Endothelial cell of umbilical vein (primary cell): Measurements from ENCODE around the gene MTCH1. TPM values are rescaled to one million over a fixed set of nuclear protein-coding genes. Genes with fewer than 3 reads are reported as not detected.

Experiments
- BruUV-seq: library from RNA; stranded (reverse); fragments of 400-500 nt; replicated peaks from 2 replicates; lab custom pipeline; 2021; lab: Mats Ljungman, UMichigan
- CTCF ChIA-PET: fragments of 300-600, 350-600 bp; sonication (Branson Sonifier 250); formaldehyde crosslinking; loops from one replicate; lab custom pipeline; 2021; ENCODE audit warnings: antibody characterized with exemption, inconsistent platforms; lab: Charles Lee
- POLR2A ChIA-PET: fragments of 300-600, 350-600 bp; sonication (Branson Sonifier 250); formaldehyde crosslinking; loops from one replicate; lab custom pipeline; 2021; ENCODE audit warnings: antibody characterized with exemption, inconsistent platforms; lab: Charles Lee
- DNase-seq: peaks from one replicate; pipeline ENCODE4 v3.0.0-alpha.2; 2011; ENCODE audit warnings: low read depth, low spot score
- FAIRE-seq: peaks from 2 replicates; lab custom pipeline; 2011; peaks lifted over from hg19 to GRCh38; lab: Jason Lieb, UNC
- H2AFZ ChIP-seq: 2 replicates; pipeline ENCODE4 v1.6.0; 2012; ENCODE audit warnings: low read depth, low read length, control low read depth, inconsistent platforms
- H3K27ac ChIP-seq: 2 replicates; pipeline ENCODE4 v1.5.1; 2011; ENCODE audit warnings: low read depth, mild to moderate bottlenecking, control low read depth, low read length, moderate library complexity; ENCODE audit not compliant: insufficient read depth
- H3K27me3 ChIP-seq, 2 experiments: 2 replicates each; pipeline versions ENCODE4 v1.6.0 to v1.6.1; 2011; ENCODE audit warnings: low read length in 2 of 2, mixed read lengths in 1 of 2; ENCODE audit not compliant: control insufficient read depth in 2 of 2, insufficient read depth in 2 of 2
- H3K36me3 ChIP-seq, 2 experiments: 2 replicates in 1 of 2; 3 replicates in 1 of 2; pipeline ENCODE4 v1.5.1; 2011; ENCODE audit warnings: low read length in 2 of 2, mild to moderate bottlenecking in 1 of 2, moderate library complexity in 1 of 2; ENCODE audit not compliant: control insufficient read depth in 2 of 2, insufficient read depth in 2 of 2; ENCODE audit errors: extremely low read depth in 1 of 2
- H3K4me1 ChIP-seq: 3 replicates; pipeline ENCODE4 v1.5.1; 2011; ENCODE audit warnings: mild to moderate bottlenecking, low read length; ENCODE audit not compliant: control insufficient read depth, insufficient read depth; ENCODE audit errors: extremely low read depth
- H3K4me2 ChIP-seq: 2 replicates; pipeline ENCODE4 v1.6.1; 2011; ENCODE audit warnings: low read length, control low read depth, mixed read lengths; ENCODE audit not compliant: insufficient read depth
- H3K4me3 ChIP-seq, 3 experiments: fragments of 200-600 bp in 1 of 3; sonication (generic), shearing (Covaris generic) in 1 of 3; replicated peaks in 1 of 3; 2 replicates each; pipeline ENCODE4 v1.5.1; 2011 to 2016; ENCODE audit warnings: control low read depth in 3 of 3, low read length in 3 of 3, mild to moderate bottlenecking in 2 of 3, inconsistent platforms in 1 of 3, low read depth in 1 of 3, moderate library complexity in 1 of 3; ENCODE audit not compliant: insufficient read depth in 1 of 3
- H3K79me2 ChIP-seq: 2 replicates; pipeline ENCODE4 v1.6.0; 2012; ENCODE audit warnings: low read length, inconsistent platforms; ENCODE audit not compliant: control insufficient read depth, insufficient read depth
- H3K9ac ChIP-seq: replicated peaks from 2 replicates; pipeline ENCODE3; 2011; ENCODE audit warnings: low read length, control low read depth; ENCODE audit not compliant: insufficient read depth; ENCODE audit errors: extremely low read depth
- H3K9me1 ChIP-seq: replicated peaks from 3 replicates; pipeline ENCODE4 v1.6.0; 2011; ENCODE audit warnings: mild to moderate bottlenecking, low read length; ENCODE audit not compliant: control insufficient read depth, insufficient read depth; ENCODE audit errors: extremely low read depth
- H3K9me3 ChIP-seq: replicated peaks from 2 replicates; pipeline ENCODE4 v1.5.1; 2012; ENCODE audit warnings: low read length, inconsistent platforms; ENCODE audit not compliant: control insufficient read depth, insufficient read depth
- H4K20me1 ChIP-seq: replicated peaks from 2 replicates; pipeline ENCODE3; 2011; ENCODE audit warnings: mild to moderate bottlenecking, low read length; ENCODE audit not compliant: control insufficient read depth, insufficient read depth; ENCODE audit errors: extremely low read depth
- EZH2 ChIP-seq: IDR thresholded peaks from 2 replicates; pipeline ENCODE4 v1.6.1; 2012; ENCODE audit warnings: borderline replicate concordance, low read depth, mild to moderate bottlenecking, moderate library complexity, low read length, inconsistent platforms; ENCODE audit not compliant: severe bottlenecking
- FOS ChIP-seq: IDR thresholded peaks from 2 replicates; pipeline ENCODE4 v1.6.1; 2011; ENCODE audit warnings: mild to moderate bottlenecking, low read length, moderate library complexity, borderline replicate concordance; ENCODE audit not compliant: insufficient read depth
- GATA2 ChIP-seq: IDR thresholded peaks from 2 replicates; pipeline ENCODE4 v1.7.0; 2011; ENCODE audit warnings: low read depth, mild to moderate bottlenecking, moderate library complexity, mixed read lengths, low read length; ENCODE audit not compliant: insufficient read length, insufficient read depth
- JUN ChIP-seq: IDR thresholded peaks from 2 replicates; pipeline ENCODE4 v1.6.1; 2011; ENCODE audit warnings: borderline replicate concordance, low read depth; ENCODE audit not compliant: insufficient read length, insufficient read depth
- MYC ChIP-seq: IDR thresholded peaks from one replicate; pipeline ENCODE4 v1.6.1; 2011; ENCODE audit warnings: mild to moderate bottlenecking, low read depth, low read length
- POLR2A ChIP-seq: IDR thresholded peaks from 2 replicates; pipeline ENCODE4 v1.6.1; 2012; ENCODE audit warnings: low read depth, mild to moderate bottlenecking, control low read depth, low read length
- POLR2AphosphoS5 ChIP-seq: IDR thresholded peaks from 2 replicates; pipeline ENCODE4 v1.6.1; 2012; ENCODE audit warnings: low read depth, mild to moderate bottlenecking, control low read depth, low read length, moderate library complexity; ENCODE audit not compliant: insufficient read depth
- dilution Hi-C: fragments of 300-500 bp; cut with MboI; formaldehyde crosslinking; loops from one replicate; pipeline ENCODE4 v1.15.0; 2019; ENCODE audit warnings: low sequenced_read_pairs; ENCODE audit not compliant: extremely low pct_ligation_motif_present
- intact Hi-C: fragments of 100-400 bp; cut with micrococcal nuclease; formaldehyde crosslinking; loops from one replicate; pipeline ENCODE4 v1.10.0; 2022
- polyA plus RNA-seq, 4 experiments: library from polyadenylated mRNA; depleted of rRNA in 3 of 4; stranded (reverse) in 3 of 4; unstranded in 1 of 4; fragments of >200 nt; gene quantifications; 2 replicates each; pipeline versions ENCODE4 v1.2.1 to v1.2.3, GENCODE V29; 2011 to 2012; ENCODE audit warnings: missing spikeins in 1 of 4
- total RNA-seq: library from RNA; stranded (reverse); gene quantifications from 2 replicates; pipeline ENCODE4 v1.2.3, GENCODE V29; 2021
- TF ChIP-seq, protein P1 (sequence below), 2 donors: IDR thresholded peaks; 1 replicate in 1 of 2; 2 replicates in 1 of 2; pipeline ENCODE4 v1.5.1; 2011; ENCODE audit warnings: low read length in 2 of 2, mild to moderate bottlenecking in 2 of 2, moderate library complexity in 2 of 2, control low read depth in 1 of 2, inconsistent platforms in 1 of 2, low read depth in 1 of 2; ENCODE audit not compliant: insufficient read depth in 1 of 2; ENCODE audit errors: extremely low read depth in 1 of 2
- TF ChIP-seq, protein P2 (sequence below): IDR thresholded peaks from 2 replicates; pipeline ENCODE4 v1.6.1; 2011; ENCODE audit not compliant: insufficient read depth, insufficient read length

The MTCH1 gene
- total and polyA plus RNA-seq, 2 donors (not counting 3 experiments of a cell fraction or from before 2014, with no cell fraction given) = 218 to 228 TPM

DNA sequence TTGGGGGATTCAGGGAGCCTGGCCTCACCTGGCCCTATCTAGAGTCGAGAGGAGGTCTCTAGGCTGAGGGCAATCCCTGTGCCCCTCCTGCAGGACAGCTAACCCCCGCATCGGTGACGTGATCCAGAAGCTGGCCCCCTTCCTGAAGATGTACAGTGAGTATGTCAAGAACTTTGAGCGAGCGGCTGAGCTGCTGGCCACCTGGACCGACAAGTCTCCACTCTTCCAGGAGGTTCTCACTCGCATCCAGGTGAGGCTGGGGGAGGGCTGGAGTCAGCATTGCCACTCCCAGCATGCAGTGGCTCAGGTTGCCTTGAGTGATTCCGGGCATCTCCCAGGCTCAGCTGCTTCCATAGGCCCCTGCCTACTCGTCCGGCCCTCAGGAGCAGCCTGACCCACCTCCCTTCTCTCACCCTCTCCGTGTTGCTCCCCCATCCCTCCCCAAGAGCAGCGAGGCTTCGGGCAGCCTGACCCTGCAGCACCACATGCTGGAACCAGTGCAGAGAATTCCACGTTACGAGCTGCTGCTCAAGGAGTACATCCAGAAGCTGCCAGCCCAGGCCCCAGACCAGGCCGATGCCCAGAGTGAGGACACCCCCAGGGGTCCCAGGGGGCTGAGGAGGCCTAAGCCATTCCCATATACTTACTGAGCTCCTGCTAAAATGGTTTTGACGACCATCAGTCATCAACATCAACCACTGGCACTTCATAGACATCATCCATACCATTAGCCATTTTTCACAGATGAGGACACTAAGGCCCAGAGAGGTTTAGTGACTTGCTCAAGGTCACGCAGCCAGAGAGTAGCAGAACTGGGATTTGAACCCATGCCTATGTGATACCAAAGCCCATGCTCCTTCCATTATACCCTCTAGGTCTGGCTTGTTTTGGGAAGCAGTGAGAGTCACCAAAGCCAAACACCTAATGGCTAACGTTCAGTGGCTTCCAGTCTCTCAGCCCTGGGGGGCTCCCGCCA lies 27.8 kb upstream of the MTCH1 start:
- no peak overlapping the region for H3K27ac ChIP-seq
- no peaks in the 10 kb centered on the region for H4K20me1 ChIP-seq
- H3K4me1 ChIP-seq = no peaks in the 10 kb centered on the region
- H3K36me3 ChIP-seq = no peaks in the 10 kb centered on the region
- no peak for DNase-seq
- H3K79me2 ChIP-seq = no peaks in the 10 kb centered on the region
- H3K9ac ChIP-seq = no peak overlapping the region
- ChIA-PET POLR2A (no interaction called here), CTCF (interaction anchor here (1.2 kb wide), 1 partner anchor 197 kb away, joined by 3 read pairs; no protein-coding TSS in a partner anchor)
- dilution Hi-C loops = no loop called here
- TF ChIP-seq MYC (no peak), POLR2AphosphoS5 (no peak), EZH2 (no peak), FOS (no peak), JUN (no peak), GATA2 (no peak), POLR2A (no peak)
- TF ChIP-seq, protein P1, sequence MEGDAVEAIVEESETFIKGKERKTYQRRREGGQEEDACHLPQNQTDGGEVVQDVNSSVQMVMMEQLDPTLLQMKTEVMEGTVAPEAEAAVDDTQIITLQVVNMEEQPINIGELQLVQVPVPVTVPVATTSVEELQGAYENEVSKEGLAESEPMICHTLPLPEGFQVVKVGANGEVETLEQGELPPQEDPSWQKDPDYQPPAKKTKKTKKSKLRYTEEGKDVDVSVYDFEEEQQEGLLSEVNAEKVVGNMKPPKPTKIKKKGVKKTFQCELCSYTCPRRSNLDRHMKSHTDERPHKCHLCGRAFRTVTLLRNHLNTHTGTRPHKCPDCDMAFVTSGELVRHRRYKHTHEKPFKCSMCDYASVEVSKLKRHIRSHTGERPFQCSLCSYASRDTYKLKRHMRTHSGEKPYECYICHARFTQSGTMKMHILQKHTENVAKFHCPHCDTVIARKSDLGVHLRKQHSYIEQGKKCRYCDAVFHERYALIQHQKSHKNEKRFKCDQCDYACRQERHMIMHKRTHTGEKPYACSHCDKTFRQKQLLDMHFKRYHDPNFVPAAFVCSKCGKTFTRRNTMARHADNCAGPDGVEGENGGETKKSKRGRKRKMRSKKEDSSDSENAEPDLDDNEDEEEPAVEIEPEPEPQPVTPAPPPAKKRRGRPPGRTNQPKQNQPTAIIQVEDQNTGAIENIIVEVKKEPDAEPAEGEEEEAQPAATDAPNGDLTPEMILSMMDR (IDR thresholded peaks at IDR 0.05; ENCODE audit: extremely low read depth in 1 of 2, insufficient read depth in 1 of 2, low read depth in 1 of 2, low read length in 2 of 2) = no peak
- TF ChIP-seq, protein P2, sequence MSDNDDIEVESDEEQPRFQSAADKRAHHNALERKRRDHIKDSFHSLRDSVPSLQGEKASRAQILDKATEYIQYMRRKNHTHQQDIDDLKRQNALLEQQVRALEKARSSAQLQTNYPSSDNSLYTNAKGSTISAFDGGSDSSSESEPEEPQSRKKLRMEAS = no peak
- BruUV-seq = no TSS peak
- no peak overlapping the region for H3K4me3 ChIP-seq
- H3K9me3 ChIP-seq = no peaks in the 10 kb centered on the region
- no peak for FAIRE-seq
- H2AFZ ChIP-seq = no peak overlapping the region
- no peaks in the 10 kb centered on the region for H3K27me3 ChIP-seq
- intact Hi-C loops = no loop called here
- no peaks in the 10 kb centered on the region for H3K9me1 ChIP-seq
- H3K4me2 ChIP-seq = no peak overlapping the region
